ENCODE results near the gene IQSEC3.

DNA sequence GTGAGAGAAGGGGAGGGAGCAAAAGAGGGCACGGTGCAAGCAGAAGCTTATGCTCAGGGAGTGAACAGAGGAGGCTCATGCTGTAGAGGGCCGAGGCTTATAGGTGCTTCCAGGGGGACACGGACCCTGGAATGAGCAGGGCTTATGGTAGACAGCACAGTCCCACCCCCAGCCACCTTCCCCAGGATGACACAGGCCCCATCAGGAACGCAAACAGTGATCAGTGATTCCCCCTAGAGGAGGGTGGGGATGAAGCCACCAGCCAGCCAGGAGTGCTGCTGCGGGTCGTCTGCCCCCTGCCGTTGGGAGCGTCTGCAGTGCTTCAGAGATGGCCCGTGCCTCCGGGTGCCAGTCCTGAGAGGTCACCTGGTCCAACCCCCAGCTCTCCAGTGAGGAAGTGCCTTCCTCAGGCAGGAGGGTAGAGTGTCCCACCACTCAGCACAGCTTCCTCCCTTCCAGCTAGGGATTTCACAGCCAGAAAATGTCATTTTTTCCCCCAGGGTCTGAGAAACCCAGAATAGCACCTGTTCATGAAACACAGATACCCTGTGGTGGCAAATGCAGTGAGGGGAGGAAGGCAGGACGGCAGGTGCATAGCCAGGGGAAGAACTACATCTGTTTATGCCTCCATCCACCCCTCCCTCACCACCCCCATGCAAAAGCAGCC is 86.6 kb downstream of the IQSEC3 start:
- TF ChIP-seq EP300 (IDR thresholded peaks at IDR 0.05), result no peak
- TF ChIP-seq, protein P1, sequence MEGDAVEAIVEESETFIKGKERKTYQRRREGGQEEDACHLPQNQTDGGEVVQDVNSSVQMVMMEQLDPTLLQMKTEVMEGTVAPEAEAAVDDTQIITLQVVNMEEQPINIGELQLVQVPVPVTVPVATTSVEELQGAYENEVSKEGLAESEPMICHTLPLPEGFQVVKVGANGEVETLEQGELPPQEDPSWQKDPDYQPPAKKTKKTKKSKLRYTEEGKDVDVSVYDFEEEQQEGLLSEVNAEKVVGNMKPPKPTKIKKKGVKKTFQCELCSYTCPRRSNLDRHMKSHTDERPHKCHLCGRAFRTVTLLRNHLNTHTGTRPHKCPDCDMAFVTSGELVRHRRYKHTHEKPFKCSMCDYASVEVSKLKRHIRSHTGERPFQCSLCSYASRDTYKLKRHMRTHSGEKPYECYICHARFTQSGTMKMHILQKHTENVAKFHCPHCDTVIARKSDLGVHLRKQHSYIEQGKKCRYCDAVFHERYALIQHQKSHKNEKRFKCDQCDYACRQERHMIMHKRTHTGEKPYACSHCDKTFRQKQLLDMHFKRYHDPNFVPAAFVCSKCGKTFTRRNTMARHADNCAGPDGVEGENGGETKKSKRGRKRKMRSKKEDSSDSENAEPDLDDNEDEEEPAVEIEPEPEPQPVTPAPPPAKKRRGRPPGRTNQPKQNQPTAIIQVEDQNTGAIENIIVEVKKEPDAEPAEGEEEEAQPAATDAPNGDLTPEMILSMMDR (IDR thresholded peaks at IDR 0.05), result peak in 5 of 6 experiments; percentile 29 to 60 (median 48)

All from upper lobe of left lung (tissue), 4 donors.